HepG2 (cell line): Measurements from ENCODE around the gene CRAMP1. TPM values are rescaled to one million over a fixed set of nuclear protein-coding genes. Genes with fewer than 3 reads are reported as not detected.

Source experiments
- ARID3A ChIP-seq: IDR thresholded peaks from 2 replicates; pipeline ENCODE4 v1.6.1; 2012; ENCODE audit warnings: low read depth, low read length, improper control_type of control experiment
- ATF1 ChIP-seq: IDR thresholded peaks from 2 replicates; pipeline ENCODE4 v1.6.1; 2016; ENCODE audit warnings: mild to moderate bottlenecking, control low read depth
- CREB1 ChIP-seq, 2 experiments: fragments of 450-650 bp in 1 of 2; IDR thresholded peaks; 2 replicates each; pipeline ENCODE4 v1.6.1; 2016 to 2017; ENCODE audit warnings: control low read depth in 1 of 2, mild to moderate bottlenecking in 1 of 2, missing compliant biosample characterization in 1 of 2, missing genetic modification characterization in 1 of 2
- CTCF ChIP-seq: sonication (generic); formaldehyde crosslinking; IDR thresholded peaks from 2 replicates; pipeline ENCODE4 v1.5.0; 2020; ENCODE audit warnings: mild to moderate bottlenecking, missing genetic modification reagents, moderate library complexity
- ETV5 ChIP-seq: IDR thresholded peaks from 2 replicates; pipeline ENCODE4 v1.6.1; 2018; ENCODE audit warnings: missing biosample characterization, missing genetic modification reagents, inconsistent platforms, borderline replicate concordance
- FOSL2 ChIP-seq: sonication (generic); formaldehyde crosslinking; IDR thresholded peaks from 2 replicates; pipeline ENCODE4 v1.4.0; 2020; ENCODE audit warnings: missing genetic modification reagents
- GATAD2A ChIP-seq: IDR thresholded peaks from 2 replicates; pipeline ENCODE4 v1.6.1; 2016
- HMG20A ChIP-seq: IDR thresholded peaks from 2 replicates; pipeline ENCODE4 v1.6.1; 2016; ENCODE audit warnings: borderline replicate concordance
- RARA ChIP-seq: IDR thresholded peaks from 2 replicates; pipeline ENCODE4 v1.6.1; 2016; ENCODE audit warnings: missing genetic modification reagents, missing compliant biosample characterization
- RCOR2 ChIP-seq: IDR thresholded peaks from 2 replicates; pipeline ENCODE4 v1.6.1; 2016; ENCODE audit warnings: missing biosample characterization, missing genetic modification reagents
- SALL1 ChIP-seq: sonication (generic); formaldehyde crosslinking; IDR thresholded peaks from 2 replicates; pipeline ENCODE4 v1.8.0; 2022; ENCODE audit warnings: mild to moderate bottlenecking, missing genetic modification reagents
- SOX5 ChIP-seq: IDR thresholded peaks from 2 replicates; pipeline ENCODE4 v1.6.1; 2016; ENCODE audit warnings: borderline replicate concordance
- TEAD3 ChIP-seq: optimal IDR thresholded peaks from 2 replicates; pipeline ENCODE3; 2016; ENCODE audit warnings: borderline replicate concordance
- TFE3 ChIP-seq: IDR thresholded peaks from 2 replicates; pipeline ENCODE4 v1.6.1; 2016
- THAP11 ChIP-seq: IDR thresholded peaks from 2 replicates; pipeline ENCODE4 v1.6.1; 2016; ENCODE audit warnings: missing biosample characterization, missing genetic modification reagents
- ZNF331 ChIP-seq: sonication (generic); formaldehyde crosslinking; IDR thresholded peaks from 2 replicates; pipeline ENCODE4 v1.4.0; 2020; ENCODE audit warnings: missing genetic modification reagents
- ZNF362 ChIP-seq: sonication (generic); formaldehyde crosslinking; IDR thresholded peaks from 2 replicates; pipeline ENCODE4 v1.4.0; 2020; ENCODE audit warnings: missing genetic modification reagents, mild to moderate bottlenecking, borderline replicate concordance
- ZNF430 ChIP-seq: sonication (generic); formaldehyde crosslinking; IDR thresholded peaks from 2 replicates; pipeline ENCODE4 v1.9.0; 2021; ENCODE audit warnings: mild to moderate bottlenecking, missing genetic modification reagents
- polyA plus RNA-seq, 8 experiments: library from polyadenylated mRNA; depleted of rRNA in 3 of 8; stranded (reverse) in 7 of 8; unstranded in 1 of 8; fragments of >200 nt; fragmentation: Illumina TruSeq in 4 of 8; extraction: Trizol in 4 of 8; gene quantifications; 2 replicates each; pipeline versions ENCODE4 v1.2.1 to v1.2.3, GENCODE V29; 2011 to 2016; ENCODE audit warnings: low read depth in 4 of 8, missing spikeins in 1 of 8, mixed read lengths in 1 of 8; ENCODE audit not compliant: insufficient read depth in 1 of 8
- total RNA-seq, 5 experiments: library from RNA; depleted of rRNA; stranded (reverse); fragments of >200 nt; fragmentation: Illumina TruSeq; extraction: Trizol; gene quantifications; 2 replicates each; pipeline ENCODE4 v1.2.3, GENCODE V29; 2016; ENCODE audit warnings: low read depth in 1 of 5
- TF ChIP-seq, protein P1 (sequence below), 2 experiments: IDR thresholded peaks; 2 replicates each; pipeline ENCODE4 v1.6.1; 2011 to 2012; ENCODE audit warnings: low read length in 2 of 2, borderline replicate concordance in 1 of 2, low read depth in 1 of 2, mild to moderate bottlenecking in 1 of 2, moderate library complexity in 1 of 2

CRAMP1 gene
- total and polyA plus RNA-seq, 2 of the 13 experiments (the other 11 are each of a cell fraction or from before 2014, with no cell fraction given) = 6.8 to 9.7 TPM

DNA sequence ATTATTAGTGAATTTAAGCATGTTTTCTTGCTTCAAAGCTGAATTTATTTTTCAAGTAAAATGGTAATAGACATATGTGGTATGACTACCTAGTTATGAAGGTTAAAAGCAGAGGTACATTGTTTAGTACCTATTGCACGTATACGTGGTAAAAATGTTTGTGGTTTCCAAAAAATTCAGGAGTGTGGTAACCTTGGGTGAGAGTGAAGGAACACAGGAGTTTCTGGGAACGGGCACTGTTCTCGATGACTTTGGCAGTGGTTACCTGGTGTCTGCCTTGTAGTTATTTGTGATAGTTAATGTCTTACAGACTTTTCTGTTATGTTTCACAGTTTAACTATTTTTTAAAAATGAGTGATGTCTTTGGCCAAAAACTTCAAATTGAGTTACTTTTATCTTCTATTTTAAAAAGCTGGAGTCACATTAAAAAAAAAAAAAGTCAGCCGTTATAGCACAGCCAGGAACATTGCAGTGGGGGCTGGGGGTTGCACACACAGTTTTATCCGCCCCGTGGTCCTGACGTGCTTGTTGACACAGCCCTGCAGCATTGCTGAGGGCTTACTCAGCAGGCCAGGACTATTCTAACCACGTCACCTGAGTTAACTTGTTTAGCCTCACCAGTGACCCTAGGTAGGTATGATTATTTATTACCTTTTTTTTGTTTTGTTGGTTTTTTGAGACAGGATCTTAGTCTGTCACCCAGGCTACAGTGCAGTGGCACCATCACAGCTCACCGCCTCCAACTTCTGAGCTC lies 76.8 kb downstream of the CRAMP1 start (continued):
- TF ChIP-seq, protein P1, sequence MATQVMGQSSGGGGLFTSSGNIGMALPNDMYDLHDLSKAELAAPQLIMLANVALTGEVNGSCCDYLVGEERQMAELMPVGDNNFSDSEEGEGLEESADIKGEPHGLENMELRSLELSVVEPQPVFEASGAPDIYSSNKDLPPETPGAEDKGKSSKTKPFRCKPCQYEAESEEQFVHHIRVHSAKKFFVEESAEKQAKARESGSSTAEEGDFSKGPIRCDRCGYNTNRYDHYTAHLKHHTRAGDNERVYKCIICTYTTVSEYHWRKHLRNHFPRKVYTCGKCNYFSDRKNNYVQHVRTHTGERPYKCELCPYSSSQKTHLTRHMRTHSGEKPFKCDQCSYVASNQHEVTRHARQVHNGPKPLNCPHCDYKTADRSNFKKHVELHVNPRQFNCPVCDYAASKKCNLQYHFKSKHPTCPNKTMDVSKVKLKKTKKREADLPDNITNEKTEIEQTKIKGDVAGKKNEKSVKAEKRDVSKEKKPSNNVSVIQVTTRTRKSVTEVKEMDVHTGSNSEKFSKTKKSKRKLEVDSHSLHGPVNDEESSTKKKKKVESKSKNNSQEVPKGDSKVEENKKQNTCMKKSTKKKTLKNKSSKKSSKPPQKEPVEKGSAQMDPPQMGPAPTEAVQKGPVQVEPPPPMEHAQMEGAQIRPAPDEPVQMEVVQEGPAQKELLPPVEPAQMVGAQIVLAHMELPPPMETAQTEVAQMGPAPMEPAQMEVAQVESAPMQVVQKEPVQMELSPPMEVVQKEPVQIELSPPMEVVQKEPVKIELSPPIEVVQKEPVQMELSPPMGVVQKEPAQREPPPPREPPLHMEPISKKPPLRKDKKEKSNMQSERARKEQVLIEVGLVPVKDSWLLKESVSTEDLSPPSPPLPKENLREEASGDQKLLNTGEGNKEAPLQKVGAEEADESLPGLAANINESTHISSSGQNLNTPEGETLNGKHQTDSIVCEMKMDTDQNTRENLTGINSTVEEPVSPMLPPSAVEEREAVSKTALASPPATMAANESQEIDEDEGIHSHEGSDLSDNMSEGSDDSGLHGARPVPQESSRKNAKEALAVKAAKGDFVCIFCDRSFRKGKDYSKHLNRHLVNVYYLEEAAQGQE (IDR thresholded peaks at IDR 0.05; ENCODE audit: borderline replicate concordance in 1 of 2, low read depth in 1 of 2, low read length in 2 of 2) = no peak
- TF ChIP-seq ATF1 (CRISPR knock-in tag) (0 out of 2 replicates have a peak, but pooled peaks have one; percentile 24), RCOR2 (0 out of 2 replicates have a peak, but pooled peaks have one; percentile 23), ETV5 (CRISPR knock-in tag) (peak; percentile 29; the same call in 1 of the 2 replicates), ZNF430 (CRISPR knock-in tag) (no peak), SOX5 (CRISPR knock-in tag) (peak; percentile 58; the same call in 1 of the 2 replicates), TFE3 (CRISPR knock-in tag) (peak; percentile 63; the same call in 1 of the 2 replicates), TEAD3 (CRISPR knock-in tag) (peak; percentile 95), CREB1 (IDR thresholded peaks at IDR 0.05) (peak; percentile 61), CREB1 (CRISPR knock-in tag; IDR thresholded peaks at IDR 0.05) (no peak), RARA (CRISPR knock-in tag) (peak; percentile 65), HMG20A (CRISPR knock-in tag) (peak; percentile 21; the same call in 1 of the 2 replicates), THAP11 (CRISPR knock-in tag) (0 out of 2 replicates have a peak, but pooled peaks have one; percentile 28), GATAD2A (CRISPR knock-in tag) (peak; percentile 46), SALL1 (CRISPR knock-in tag) (0 out of 2 replicates have a peak, but pooled peaks have one; percentile 19), CTCF (CRISPR knock-in tag) (no peak), FOSL2 (peak; percentile 98), ZNF331 (CRISPR knock-in tag) (0 out of 2 replicates have a peak, but pooled peaks have one; percentile 31), ARID3A (peak; percentile 51; the same call in 1 of the 2 replicates), ZNF362 (peak; percentile 43; the same call in 1 of the 2 replicates)
